CD4-positive, alpha-beta T cell treated with Interleukin-15 for 4 hours (primary cell): ENCODE data around the gene NDST3.
"Not testable (repeated sequence)": the region's sequence is repeated elsewhere in the genome, so short reads cannot be mapped to it uniquely, and the experiment has no call there.

Experiments used
- DNase-seq: peaks from one replicate; pipeline ENCODE4 v3.0.0-alpha.2; 2020; ENCODE audit warnings: low spot score

The NDST3 gene

DNA sequence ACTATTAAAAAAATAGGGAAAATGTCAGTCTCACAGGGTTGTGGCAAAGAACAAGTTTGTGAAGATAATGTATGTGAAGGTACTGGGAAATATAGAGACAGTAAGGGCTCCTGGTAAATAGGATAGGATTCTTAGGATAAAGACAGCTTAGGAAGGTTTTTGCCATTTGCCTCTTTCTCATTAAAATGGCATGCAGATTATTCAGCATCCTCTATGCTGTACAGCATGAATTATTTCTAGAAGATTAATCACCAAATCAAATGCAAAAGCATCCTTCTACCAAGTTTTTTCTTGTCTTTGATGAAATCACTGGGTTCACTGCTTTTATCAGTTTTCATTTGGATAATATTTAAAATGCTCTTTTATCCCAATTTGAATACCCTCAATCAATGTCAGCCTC lies 142.8 kb downstream of the NDST3 start:
- DNase-seq: no peak

DNA sequence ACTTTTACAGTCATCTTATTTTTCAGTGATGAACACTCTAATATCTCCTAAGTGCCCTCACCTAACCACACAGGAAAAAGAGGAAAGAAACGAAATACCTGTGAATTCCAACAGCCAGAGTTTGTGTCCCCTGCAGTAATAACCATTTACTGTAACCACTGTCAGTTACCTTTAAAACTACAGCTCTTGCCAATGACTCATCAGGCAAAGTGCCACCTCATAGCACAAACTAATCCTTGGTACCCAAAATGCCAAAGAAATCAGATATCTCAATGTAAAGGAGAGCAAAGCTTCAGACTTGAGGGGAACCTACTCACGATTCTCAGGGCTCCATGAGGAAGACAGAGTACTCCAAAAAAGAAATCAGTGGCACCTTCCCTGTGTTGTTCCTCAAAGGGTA lies 146.5 kb downstream of the NDST3 start:
- DNase-seq: no peak

DNA sequence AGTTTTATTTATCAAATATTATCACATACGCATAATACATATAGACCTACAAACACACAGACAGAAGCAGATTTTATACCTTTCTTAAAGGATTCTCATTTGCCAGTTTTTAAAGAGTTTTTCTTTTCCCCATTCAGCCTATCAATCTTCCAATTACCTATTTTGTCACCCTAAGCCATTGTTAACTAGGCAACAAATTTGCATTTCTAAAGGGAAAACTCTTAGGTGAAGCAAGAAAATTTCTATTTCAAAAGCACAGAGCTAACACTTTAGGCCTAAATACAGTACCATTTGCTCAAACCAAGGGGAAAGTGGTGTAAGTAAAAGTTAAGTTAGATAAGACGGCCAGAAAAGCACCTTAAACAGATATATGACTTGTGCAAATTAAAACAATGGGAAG lies 156.6 kb downstream of the NDST3 start:
- DNase-seq: no peak

DNA sequence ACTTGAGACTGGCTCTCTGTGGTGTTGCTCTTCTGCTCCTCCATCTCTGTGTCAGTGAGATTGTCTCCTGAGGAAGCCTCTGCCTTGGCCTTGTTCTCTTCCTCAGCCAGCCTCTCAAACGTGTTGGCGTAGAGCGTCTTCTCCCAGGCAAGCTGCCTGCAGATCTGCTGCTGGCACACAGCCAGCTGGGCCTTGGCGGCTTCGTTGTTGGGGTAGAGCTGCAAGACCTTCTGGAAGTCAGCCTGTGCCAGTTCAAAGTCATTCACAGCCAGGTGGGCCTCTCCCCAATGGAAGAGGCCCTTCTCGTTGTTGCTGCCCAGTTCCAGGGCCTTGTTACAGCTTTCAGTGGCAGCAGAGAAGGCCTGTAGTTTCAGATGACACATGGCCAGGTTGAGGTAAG lies 159.1 kb downstream of the NDST3 start:
- no peak for DNase-seq

DNA sequence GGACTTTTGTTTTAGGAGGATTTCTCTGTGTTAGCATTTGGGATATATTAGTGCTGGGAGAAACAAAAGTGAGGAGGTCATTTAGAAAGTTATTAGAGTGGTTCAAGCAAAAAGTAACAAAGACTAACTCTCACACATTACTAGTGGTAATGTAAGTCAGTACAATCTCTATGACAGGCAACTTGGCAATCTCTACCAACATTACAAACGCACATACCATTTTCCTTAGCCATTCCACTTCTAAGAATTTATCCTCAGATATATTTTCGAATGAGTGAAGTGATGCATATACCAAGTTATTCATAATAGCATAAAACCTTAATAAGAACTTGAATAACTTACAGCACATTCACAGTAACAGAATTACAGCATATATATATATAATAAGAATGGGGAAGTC lies 172.3 kb downstream of the NDST3 start:
- no peak for DNase-seq

DNA sequence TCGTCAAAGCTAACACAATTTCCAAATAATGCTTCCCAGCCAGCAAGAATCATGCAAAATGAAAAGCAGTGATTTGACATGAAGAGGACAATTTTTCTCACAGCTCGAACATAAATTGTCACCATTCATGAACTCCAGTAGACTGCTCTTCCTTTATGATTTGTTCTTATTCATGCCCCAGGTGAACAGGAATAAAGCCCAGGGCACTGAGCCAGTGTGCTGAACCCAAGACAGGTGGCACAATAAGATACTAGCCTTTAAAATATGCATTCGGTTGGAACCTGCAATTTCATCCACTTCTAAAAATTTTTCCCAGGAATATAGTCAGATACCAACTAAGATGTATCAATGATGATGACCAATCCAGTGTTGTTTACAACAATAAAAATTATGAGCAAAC lies 178.8 kb downstream of the NDST3 start:
- DNase-seq: no peak

DNA sequence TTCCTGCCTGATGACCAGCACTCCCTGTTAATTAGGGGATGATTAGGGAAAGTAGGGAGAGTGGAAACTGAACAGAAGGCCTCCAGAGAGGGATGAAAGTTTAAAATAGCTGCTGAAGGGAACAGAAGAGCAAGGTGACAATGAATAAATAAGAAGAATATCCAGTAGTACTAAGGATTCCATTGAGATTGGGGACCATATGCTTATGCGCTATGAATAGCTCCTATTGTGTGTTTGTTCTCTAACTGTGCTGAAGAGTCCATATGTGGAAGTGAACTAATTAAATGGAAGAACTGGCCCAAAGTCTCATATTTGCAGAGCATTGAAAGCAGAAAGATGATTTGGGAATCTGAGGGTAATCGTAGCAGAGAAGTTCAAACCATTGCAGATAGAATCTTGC lies 181.5 kb downstream of the NDST3 start:
- DNase-seq: no peak

DNA sequence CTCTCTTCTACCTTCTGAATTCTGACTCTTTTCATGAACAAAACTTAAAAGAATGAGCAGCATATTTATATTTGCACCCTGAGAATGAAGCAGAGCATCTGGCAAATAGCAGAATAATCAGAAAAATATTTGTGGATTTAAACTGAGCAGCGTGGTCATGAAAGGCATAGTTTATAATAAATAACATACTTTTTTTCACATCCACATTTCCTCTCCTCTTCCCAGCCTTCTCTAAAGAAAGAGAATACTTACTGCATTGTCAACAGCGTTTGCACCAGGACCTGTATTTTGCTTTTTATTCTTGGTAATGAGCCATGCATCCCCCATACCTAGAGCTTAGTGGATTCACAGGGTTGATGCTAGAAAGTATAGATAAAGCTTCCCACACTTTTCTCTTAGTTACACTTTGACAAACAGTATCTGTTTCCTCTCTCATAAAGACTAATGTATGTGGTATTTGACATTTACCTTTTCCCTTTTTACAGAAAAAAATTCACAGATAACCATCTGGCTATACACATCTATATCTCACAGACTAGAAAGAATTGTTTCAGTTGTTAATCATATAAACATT lies 187.0 kb downstream of the NDST3 start:
- DNase-seq: no peak

DNA sequence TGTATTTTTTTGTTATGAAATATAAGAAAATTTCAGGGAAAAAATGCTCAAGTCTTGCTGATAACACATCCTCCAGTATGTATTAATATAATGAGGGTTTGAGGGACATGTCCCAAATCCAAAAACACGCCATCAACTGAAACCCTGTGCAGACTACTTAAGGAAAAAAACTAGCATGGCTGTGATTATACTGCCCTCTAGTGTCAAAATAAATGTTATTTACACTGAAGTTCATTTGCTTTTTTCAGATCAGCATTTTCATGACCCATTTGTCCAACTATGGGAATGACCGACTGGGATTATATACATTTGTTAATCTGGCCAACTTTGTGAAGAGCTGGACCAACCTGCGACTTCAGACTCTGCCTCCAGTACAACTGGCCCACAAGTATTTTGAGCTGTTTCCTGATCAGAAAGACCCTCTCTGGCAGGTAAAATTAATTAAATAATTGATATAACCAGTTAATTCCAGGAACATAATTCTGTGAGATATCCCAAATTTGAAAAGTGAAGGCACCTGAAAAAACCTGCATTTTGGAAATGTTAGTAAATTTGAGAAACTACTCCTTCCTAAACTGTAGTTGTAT lies 190.1 kb downstream of the NDST3 start:
- peak; percentile 30 for DNase-seq

DNA sequence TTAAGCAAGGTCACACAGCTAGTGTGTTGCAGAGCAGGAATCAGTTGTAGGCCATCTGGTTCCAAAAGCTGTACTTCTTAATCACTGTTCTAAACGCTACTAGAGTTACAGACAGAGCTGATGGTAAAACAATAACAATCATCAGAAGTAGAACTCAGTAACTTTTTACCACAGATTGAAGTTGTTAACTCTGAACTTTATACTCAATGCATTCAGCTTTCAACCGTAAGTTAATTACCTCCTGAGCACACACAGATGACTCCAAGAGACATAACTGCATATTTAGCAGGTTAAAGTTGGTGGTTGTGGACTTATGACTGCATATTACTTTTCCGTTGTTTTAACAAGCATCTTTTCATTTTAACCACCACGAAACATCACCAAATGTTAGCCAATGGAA lies 191.2 kb downstream of the NDST3 start:
- DNase-seq: no peak

DNA sequence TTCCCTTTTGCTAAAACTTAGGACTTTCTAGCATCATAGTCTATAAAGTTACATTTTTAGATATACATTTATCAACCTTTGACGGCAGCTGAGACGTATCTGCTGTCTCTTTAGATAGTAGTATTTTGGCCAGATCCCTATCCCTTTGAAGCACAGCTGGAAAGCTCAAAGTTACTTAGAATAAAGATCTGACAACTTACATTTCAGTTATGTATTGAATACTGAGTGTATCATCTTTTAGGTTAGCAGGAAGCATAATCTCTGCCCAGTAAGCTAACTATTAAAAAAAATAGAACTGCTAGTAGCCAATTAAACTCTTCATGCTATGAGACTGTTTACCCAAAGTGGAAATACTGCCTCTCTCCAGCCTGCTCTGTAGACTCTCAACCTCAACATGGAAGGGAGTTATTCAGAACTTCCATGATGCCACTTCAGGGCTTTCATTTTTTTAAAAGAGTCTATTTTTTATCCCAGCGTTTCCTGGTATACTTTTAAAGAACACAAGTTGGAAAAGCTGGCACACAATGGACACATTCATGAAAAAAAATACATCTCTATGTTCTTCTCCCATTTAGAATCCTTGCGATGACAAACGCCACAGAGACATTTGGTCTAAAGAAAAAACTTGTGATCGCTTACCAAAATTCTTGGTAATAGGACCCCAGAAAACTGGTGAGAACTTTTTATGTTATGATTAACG lies 192.2 kb downstream of the NDST3 start:
- DNase-seq: no peak

DNA sequence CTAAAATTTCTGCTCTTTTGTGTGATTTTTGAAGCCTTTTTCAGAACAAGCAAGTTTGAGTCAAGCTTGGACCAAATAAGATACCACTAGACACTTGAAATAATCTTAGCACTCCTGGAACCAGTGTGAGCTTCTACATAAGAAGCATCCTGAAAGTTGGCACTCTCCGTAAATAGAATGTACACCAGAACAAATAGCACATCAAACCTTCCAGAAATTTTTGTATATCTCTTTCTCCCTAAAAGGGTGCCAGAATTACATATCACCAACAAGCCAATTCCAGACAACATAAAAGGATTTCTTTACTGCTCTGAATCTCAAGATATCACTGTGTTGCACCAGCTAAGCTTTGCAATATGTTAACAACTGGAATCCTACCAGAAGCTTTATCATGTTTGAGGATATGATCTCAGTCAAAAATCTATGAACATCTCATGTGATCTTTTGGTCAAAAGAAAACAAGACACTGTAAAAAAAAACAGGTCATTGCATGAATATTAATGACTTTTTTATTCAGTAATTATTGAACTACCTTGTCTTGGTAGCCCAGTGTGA lies 201.4 kb downstream of the NDST3 start:
- DNase-seq: no peak

DNA sequence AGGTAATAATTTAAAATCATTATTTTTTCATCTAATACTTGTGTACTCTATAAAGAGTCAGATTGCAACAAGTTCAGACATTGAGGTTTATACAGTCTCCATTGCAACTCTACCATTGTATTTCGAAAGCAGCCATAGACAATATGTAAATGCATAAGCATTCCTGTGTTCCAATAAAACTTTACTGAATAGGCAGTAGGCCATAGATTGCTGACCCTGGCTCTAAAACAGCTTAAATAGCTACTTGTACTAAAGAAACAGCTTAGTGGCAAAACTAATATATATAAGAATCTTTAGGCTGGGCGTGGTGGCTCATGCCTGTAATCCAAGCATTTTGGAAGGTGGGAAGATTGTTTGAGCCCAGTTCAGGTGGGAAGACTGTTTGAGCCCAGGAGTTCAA lies 203.2 kb downstream of the NDST3 start:
- DNase-seq: no peak

DNA sequence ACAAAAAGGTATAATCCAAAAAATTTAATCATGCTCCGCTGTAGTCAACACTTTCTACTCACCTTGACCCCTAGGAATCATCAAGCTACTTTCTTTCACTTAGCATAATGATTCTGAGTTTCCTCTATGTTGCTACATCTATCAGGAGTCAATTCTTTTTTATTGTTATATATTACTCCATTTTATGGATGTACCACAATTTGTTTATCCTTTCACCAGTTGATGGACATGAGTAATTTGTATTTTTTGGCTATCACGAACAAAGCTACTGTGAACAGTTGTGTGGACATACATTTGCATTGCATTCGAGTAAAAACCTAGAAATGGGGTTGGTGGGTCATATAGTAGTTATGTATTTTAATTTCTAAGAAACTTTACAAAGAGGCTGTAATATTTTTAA lies 215.6 kb downstream of the NDST3 start:
- no peak for DNase-seq

DNA sequence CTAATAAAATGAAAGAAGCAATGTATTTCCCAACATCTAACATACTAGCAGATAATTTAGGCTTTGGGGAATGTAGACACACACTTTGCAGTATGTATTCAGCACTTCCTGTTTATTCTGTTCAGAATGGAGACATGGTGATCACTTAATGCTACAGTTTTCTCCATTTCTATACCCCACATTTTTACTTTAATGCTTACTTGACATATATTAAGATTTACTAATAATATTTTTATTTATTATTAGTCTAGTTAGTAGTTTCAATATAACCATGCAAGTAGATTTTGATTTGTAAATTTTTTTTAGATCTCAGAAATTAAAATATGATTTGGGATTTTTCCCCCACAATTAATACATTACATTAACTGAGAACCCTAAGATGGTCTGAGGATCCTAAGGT lies 220.1 kb downstream of the NDST3 start:
- DNase-seq: no peak

DNA sequence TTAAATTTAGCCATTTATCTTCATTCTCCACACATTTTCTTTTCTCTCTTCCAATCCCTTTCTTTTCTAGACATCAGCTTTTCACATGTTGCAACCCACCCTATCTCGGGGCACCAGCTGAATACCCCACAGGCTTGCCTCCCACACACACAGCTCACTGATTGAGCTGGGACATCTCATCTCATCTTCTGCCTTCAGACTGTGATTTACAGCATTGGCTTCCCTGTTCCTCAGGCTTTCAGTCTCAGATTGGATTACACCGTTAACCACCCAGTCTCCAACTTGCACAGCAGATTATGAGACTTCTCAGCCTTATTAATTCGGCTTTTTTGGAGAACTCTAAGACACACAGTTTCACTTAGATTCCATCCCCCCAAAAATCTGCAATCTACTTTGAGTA lies 224.8 kb downstream of the NDST3 start:
- DNase-seq: no peak

DNA sequence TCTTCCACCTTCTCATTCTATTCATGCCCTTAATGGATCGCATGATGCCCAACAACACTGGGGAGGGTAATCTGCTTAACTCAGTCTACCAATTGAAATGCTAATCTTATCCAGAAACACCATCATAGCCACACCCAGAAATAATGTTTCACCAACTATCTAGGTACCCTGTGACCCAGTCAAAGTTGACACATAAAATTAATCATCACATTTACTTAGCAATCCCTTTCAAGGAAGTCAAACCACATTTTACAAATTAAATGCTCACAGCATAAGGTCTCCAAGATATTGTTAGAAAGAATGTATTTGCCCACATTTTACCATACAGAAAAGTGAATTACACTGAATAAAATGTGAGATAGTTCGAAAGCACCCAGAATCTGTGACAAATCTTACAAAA lies 226.0 kb downstream of the NDST3 start:
- no peak for DNase-seq

DNA sequence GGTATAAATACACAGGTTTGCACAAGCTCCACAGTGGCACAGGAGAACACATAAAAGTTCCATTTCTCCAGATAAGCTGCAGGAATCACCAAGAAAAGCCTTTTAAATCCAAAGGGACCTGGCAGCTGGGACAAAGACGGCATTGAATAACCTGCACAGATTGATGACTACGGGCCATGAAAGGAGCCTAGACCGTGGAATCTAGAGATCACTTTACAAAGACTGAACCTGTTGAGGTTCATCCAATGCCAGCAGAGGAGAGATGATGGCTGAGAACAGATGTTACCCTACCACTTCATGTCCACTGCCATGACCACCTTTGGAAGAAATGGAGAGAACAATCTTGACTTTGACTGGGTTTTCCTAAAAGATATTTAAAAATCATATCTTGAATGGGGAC lies 229.8 kb downstream of the NDST3 start:
- DNase-seq: no peak

DNA sequence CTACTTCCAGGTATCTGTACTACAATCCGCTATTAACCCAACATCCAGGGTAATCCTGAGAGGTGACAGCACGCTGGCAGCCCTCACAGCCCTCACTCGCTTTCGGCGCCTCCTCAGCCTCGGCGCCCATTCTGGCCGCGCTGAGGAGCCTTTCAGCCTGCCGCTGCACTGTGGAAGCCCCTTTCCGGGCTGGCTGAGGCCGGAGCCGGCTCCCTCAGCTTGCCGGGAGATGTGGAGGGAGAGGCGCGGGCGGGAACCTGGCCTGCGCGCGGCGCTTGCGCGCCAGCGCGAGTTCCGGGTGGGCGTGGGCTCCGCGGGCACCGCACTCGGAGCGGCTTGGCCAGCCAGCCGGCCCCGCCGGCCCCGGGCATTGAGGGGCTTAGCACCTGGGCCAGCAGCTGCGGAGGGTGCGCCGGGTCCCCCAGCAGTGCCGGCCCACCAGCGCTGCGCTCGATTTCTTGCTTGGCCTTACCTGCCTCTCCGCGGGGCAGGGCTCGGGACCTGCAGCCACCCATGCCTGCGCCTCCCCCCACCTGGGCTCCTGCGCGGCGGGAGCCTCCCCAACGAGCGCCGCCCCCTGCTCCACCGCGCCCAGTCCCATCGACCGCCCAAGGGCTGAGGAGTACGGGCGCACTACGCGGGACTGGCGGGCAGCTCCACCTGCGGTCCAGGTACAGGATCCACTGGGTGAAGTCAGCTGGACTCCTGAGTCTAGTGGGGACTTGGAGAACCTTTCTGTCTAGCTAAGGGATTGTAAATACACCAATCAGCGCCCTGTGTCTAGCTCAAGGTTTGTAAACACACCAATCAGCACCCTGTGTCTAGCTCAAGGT lies 231.2 kb downstream of the NDST3 start:
- no peak for DNase-seq

DNA sequence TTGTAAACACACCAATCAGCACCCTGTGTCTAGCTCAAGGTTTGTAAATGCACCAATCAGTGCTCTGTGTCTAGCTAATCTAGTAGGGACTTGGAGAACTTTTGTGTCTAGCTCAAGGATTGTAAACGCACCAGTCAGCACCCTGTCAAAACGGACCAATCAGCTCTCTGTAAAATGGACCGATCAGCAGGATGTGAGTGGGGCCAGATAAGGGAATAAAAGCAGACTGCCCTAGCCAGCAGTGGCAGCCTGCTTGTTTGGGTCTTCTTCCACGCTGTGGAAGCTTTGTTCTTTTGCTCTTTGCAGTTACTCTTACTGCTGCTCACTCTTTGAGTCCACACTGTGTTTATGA lies 231.8 kb downstream of the NDST3 start:
- DNase-seq: not testable (repeated sequence)

DNA sequence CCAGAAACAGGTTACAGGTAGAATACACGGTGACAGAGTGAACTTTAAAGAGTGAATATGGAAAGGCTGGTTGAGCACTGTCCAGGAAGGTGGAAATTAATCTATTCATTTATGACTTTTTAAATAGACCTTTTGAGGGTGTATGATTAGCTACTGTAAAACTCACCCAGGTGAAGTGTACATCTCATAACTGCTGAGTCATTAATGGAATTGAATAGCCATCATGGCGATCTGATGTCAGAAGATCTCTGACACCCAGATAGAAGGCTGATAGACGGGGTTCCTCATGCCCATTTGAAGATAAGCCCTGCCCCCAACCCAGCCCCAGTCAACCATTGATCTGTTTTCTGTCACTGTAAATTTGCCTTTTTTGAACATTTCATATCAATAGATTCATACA lies 234.5 kb downstream of the NDST3 start:
- no peak for DNase-seq

DNA sequence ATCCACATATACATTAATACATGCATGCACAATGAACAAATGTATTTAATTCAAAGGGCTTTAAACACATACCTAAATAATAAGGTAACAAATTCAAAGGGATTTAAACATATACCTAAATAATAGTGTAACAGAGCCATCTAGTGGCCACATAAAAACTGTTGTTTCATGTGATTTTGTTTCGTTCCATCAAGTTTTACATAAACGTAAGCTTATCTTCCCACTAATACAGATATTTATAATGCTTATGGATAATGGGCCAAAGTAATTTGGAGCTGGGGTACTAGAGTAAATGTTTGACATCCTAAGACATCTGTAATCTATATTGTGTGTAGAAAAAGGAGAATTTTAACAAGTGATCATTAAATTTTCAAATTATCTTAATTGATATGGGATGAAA lies 236.2 kb downstream of the NDST3 start:
- peak; percentile 53 for DNase-seq

DNA sequence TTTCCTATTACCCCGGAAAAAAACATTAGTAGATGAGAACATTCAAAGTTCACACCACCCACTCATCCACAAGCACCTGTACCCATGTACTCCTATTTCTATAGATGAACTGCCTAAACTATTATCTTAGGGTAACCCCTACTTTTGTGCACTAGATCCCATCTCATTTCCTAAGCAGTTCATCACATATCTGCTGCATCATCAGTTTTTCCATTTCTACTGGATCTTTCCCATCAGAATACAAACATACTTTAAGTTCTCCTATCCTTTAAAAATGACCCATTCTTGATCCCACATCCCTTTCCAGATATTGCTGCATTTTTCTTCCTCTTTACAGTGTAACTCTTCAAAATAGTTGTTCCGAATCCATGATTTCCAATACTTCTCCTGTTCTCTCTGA lies 237.5 kb downstream of the NDST3 start:
- no peak for DNase-seq
